Neuronal stem cell (in vitro differentiated cells): ENCODE results near the gene PLAC8.
A peak's percentile ranks its signal among the peaks of the same experiment; 100 is the strongest.

Source experiments
- DNase-seq: peaks from one replicate; pipeline ENCODE4 v3.0.0-alpha.2; 2013; ENCODE audit warnings: low spot score
- H2AFZ ChIP-seq: one replicate; pipeline ENCODE4 v1.6.1; 2013; ENCODE audit warnings: mild to moderate bottlenecking, low read length, inconsistent platforms
- H2AK5ac ChIP-seq: 2 replicates; pipeline ENCODE4 v1.6.1; 2013; ENCODE audit warnings: low read depth, mild to moderate bottlenecking, inconsistent platforms, low read length, moderate library complexity, mixed read lengths
- H2BK120ac ChIP-seq: 2 replicates; pipeline ENCODE4 v1.6.1; 2013; ENCODE audit warnings: low read depth, mild to moderate bottlenecking, inconsistent platforms, low read length, moderate library complexity, mixed read lengths
- H2BK12ac ChIP-seq: one replicate; pipeline ENCODE4 v1.6.1; 2013; ENCODE audit warnings: low read length, inconsistent platforms
- H2BK15ac ChIP-seq: 2 replicates; pipeline ENCODE4 v1.6.1; 2013; ENCODE audit warnings: mild to moderate bottlenecking, low read length, inconsistent platforms, mixed read lengths
- H2BK5ac ChIP-seq: one replicate; pipeline ENCODE4 v1.6.1; 2013; ENCODE audit warnings: inconsistent platforms, mild to moderate bottlenecking, low read length, moderate library complexity
- H3K14ac ChIP-seq: one replicate; pipeline ENCODE4 v1.6.1; 2013; ENCODE audit warnings: low read length, inconsistent platforms
- H3K18ac ChIP-seq: 2 replicates; pipeline ENCODE4 v1.6.1; 2013; ENCODE audit warnings: low read length, inconsistent platforms
- H3K23ac ChIP-seq: 2 replicates; pipeline ENCODE4 v1.6.1; 2013; ENCODE audit warnings: low read depth, mild to moderate bottlenecking, mixed read lengths, low read length, inconsistent platforms; ENCODE audit not compliant: poor library complexity
- H3K27ac ChIP-seq: replicated peaks from 3 replicates; pipeline ENCODE4 v1.5.1; 2013; ENCODE audit warnings: low read length, inconsistent platforms
- H3K27me3 ChIP-seq, 3 experiments: 2 replicates each; pipeline ENCODE4 v1.6.1; 2013; ENCODE audit warnings: low read length in 3 of 3, mild to moderate bottlenecking in 2 of 3, inconsistent platforms in 1 of 3, low read depth in 1 of 3, mixed read lengths in 1 of 3, moderate library complexity in 1 of 3; ENCODE audit not compliant: control insufficient read depth in 3 of 3, insufficient read depth in 3 of 3
- H3K36me3 ChIP-seq, 2 donors: replicated peaks in 1 of 2; 2 replicates each; pipeline ENCODE4 v1.6.1; 2013; ENCODE audit warnings: low read length in 2 of 2; ENCODE audit not compliant: control insufficient read depth in 2 of 2, insufficient read depth in 2 of 2
- H3K4ac ChIP-seq: 2 replicates; pipeline ENCODE4 v1.6.1; 2013; ENCODE audit warnings: inconsistent platforms, mild to moderate bottlenecking, low read length, moderate library complexity
- H3K4me1 ChIP-seq, 2 donors: 1 replicate in 1 of 2; 2 replicates in 1 of 2; pipeline ENCODE4 v1.6.1; 2013; ENCODE audit warnings: low read length in 2 of 2, low read depth in 1 of 2; ENCODE audit not compliant: control insufficient read depth in 2 of 2, insufficient read depth in 1 of 2
- H3K4me2 ChIP-seq: one replicate; pipeline ENCODE4 v1.6.1; 2013; ENCODE audit warnings: mild to moderate bottlenecking, low read length, inconsistent platforms; ENCODE audit not compliant: insufficient read depth, poor library complexity, severe bottlenecking
- H3K4me3 ChIP-seq, 2 donors: 2 replicates each; pipeline ENCODE4 v1.5.1; 2013; ENCODE audit warnings: low read length in 2 of 2, mild to moderate bottlenecking in 2 of 2, inconsistent platforms in 1 of 2, moderate library complexity in 1 of 2
- H3K79me1 ChIP-seq: one replicate; pipeline ENCODE4 v1.6.1; 2013; ENCODE audit warnings: low read depth, mild to moderate bottlenecking, inconsistent platforms, low read length, moderate library complexity
- H3K9ac ChIP-seq: one replicate; pipeline ENCODE4 v1.6.1; 2013; ENCODE audit warnings: mild to moderate bottlenecking, low read depth, low read length, inconsistent platforms; ENCODE audit not compliant: poor library complexity
- H3K9me3 ChIP-seq, 2 donors: replicated peaks in 1 of 2; 2 replicates each; pipeline versions ENCODE3 to v1.6.1; 2013; ENCODE audit warnings: low read length in 2 of 2, mild to moderate bottlenecking in 2 of 2, inconsistent platforms in 1 of 2, low read depth in 1 of 2, mixed read lengths in 1 of 2, moderate library complexity in 1 of 2; ENCODE audit not compliant: control insufficient read depth in 2 of 2, insufficient read depth in 1 of 2
- H4K8ac ChIP-seq: one replicate; pipeline ENCODE4 v1.6.1; 2013; ENCODE audit warnings: low read depth, mild to moderate bottlenecking, inconsistent platforms, low read length, moderate library complexity
- H4K91ac ChIP-seq: one replicate; pipeline ENCODE4 v1.6.1; 2013; ENCODE audit warnings: low read length, low read depth, mild to moderate bottlenecking, inconsistent platforms; ENCODE audit not compliant: poor library complexity
- WGBS, 2 donors: extraction: QIAGEN DNeasy Blood & Tissue Kit; methylation state at CpG; one replicate each; pipeline ENCODE4 v1.1.7; 2013; ENCODE audit warnings: missing lambda C conversion rate in 2 of 2, mixed read lengths in 1 of 2; ENCODE audit not compliant: insufficient read length in 2 of 2, insufficient replicate concordance in 1 of 2; ENCODE audit errors: extremely low coverage in 2 of 2; 5-methylcytosine and 5-hydroxymethylcytosine counted together

The PLAC8 gene

GRCh38 chr4:83128240-83128929 lies 13.9 kb upstream of the PLAC8 start:
- Histone ChIP-seq H3K4ac (no peak overlapping the region), H3K4me1 (no peaks in the 10 kb centered on the region), H2AFZ (no peak overlapping the region), H4K91ac (no peak overlapping the region), H3K4me3 (no peak overlapping the region), H3K23ac (no peak overlapping the region), H4K8ac (no peak overlapping the region), H3K18ac (no peak overlapping the region), H2AK5ac (no peak overlapping the region), H2BK15ac (no peak overlapping the region), H3K9ac (no peak overlapping the region), H3K36me3 (no peaks in the 10 kb centered on the region), H3K27ac (no peak overlapping the region), H3K79me1 (no peaks in the 10 kb centered on the region), H3K14ac (no peak overlapping the region), H3K4me2 (no peak overlapping the region), H3K27me3 (no peaks in the 10 kb centered on the region), H3K9me3 (no peaks in the 10 kb centered on the region), H2BK5ac (no peak overlapping the region), H2BK12ac (no peak overlapping the region), H2BK120ac (no peak overlapping the region)
- no CpG with 5 or more reads among the region's 5 CpGs for WGBS, 2 donors
- DNase-seq: no peak

DNA sequence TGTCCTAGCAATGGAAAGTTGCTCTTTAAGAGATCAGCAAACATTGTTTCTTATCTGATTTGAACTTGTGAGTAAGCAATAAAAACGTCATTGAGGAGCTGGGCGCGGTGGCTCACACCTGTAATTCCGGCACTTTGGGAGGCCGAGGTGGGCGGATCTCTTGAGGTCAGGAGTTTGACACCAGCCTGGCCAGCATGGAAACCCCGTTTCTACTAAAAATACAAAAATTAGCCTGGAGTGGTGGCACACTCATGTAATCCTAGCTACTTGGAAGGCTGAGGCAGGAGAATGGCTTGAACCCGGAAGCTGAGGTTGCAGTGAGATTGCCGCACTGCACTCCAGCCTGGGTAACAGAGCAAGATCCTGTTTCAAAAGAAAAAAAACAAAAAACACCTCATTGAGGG lies 11.2 kb upstream of the PLAC8 start:
- no peak overlapping the region for H3K14ac ChIP-seq
- no peak overlapping the region for H2BK15ac ChIP-seq
- no peaks in the 10 kb centered on the region for H3K79me1 ChIP-seq
- H3K36me3 ChIP-seq: no peaks in the 10 kb centered on the region
- H3K9me3 ChIP-seq: peaks cover 2 to 4% of the 10 kb centered on the region in 2 donors
- no peak overlapping the region for H3K4ac ChIP-seq
- H3K4me1 ChIP-seq: no peaks in the 10 kb centered on the region
- no peak overlapping the region for H2BK120ac ChIP-seq
- no peak overlapping the region for H3K18ac ChIP-seq
- H4K8ac ChIP-seq: no peak overlapping the region
- H3K4me3 ChIP-seq: no peak overlapping the region
- H2AK5ac ChIP-seq: no peak overlapping the region
- no peak overlapping the region for H3K4me2 ChIP-seq
- no peak overlapping the region for H3K23ac ChIP-seq
- H4K91ac ChIP-seq: no peak overlapping the region
- no peak for DNase-seq
- no peak overlapping the region for H3K27ac ChIP-seq
- H3K27me3 ChIP-seq: no peaks in the 10 kb centered on the region
- no peak overlapping the region for H2AFZ ChIP-seq
- no peak overlapping the region for H2BK5ac ChIP-seq
- H3K9ac ChIP-seq: no peak overlapping the region
- no CpG with 5 or more reads among the region's 9 CpGs for whole genome bisulfite sequencing, 2 donors
- H2BK12ac ChIP-seq: no peak overlapping the region

DNA sequence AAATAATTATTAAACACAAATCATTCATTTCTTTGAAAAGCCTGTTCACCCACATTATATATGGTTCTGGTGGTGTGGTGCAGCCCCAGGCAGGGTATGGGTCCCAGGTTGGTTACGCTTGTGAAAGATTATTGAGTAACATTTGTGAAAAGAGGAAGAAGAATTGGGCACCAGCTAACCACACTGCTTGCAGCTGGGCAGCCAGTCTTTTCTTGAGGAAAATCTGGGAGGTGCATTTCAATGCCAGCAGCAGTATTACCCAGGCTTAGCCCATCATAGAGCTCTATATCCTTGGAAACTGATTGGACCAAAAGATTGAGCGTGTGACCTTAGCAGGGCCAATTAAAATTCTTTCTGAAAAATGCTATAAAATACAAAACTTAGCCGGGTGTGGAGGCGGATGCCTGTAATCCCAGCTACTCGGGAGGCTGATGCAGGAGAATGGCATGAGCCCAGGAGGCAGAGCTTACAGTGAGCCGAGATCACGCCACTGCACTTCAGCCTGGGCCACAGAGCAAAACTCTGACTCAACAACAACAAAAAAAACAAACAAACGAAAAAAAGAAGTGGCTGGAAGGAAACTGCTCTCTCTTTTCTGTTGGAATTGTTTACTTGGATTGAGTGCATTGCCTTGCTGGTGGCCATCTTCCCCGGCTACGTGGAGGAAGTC lies 9.7 kb upstream of the PLAC8 start:
- Histone ChIP-seq H3K14ac (peak overlapping the region; percentile 56), H4K91ac (no peak overlapping the region), H3K9ac (no peak overlapping the region), H3K18ac (no peak overlapping the region), H2BK120ac (no peak overlapping the region), H3K36me3 (no peaks in the 10 kb centered on the region), H3K9me3 (peaks cover 2 to 4% of the 10 kb centered on the region in 2 donors), H2AK5ac (no peak overlapping the region), H3K4ac (no peak overlapping the region), H3K4me2 (no peak overlapping the region), H2BK15ac (no peak overlapping the region), H3K23ac (no peak overlapping the region), H4K8ac (no peak overlapping the region), H3K4me1 (no peaks in the 10 kb centered on the region), H2AFZ (no peak overlapping the region), H3K27ac (no peak overlapping the region), H2BK12ac (no peak overlapping the region), H2BK5ac (no peak overlapping the region), H3K27me3 (no peaks in the 10 kb centered on the region), H3K79me1 (no peaks in the 10 kb centered on the region), H3K4me3 (no peak overlapping the region)
- WGBS, 2 donors: no CpG with 5 or more reads among the region's 10 CpGs
- no peak for DNase-seq

DNA sequence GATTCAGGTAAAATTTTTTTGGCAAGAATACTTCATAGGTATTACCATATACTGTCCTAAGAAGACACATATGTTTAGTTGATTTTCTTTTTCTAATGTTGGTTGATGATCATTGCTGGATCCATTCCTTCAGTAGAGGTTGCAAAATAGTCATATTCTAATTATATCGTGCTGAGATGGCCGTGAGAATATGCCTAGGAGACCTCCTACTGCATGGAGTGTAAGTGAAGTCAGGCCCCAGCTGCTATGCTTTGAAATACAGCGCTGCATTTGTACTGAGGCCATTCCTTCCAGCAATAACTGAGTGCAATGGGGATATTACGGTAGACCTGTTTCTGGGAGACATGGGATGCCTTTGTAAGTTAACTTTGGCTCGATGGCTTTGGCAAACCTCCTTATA lies 6.7 kb upstream of the PLAC8 start:
- no CpG with 5 or more reads among the region's 5 CpGs for WGBS, 2 donors
- H4K8ac ChIP-seq: no peak overlapping the region
- H2AFZ ChIP-seq: no peak overlapping the region
- H2BK12ac ChIP-seq: no peak overlapping the region
- no peak overlapping the region for H3K9ac ChIP-seq
- H3K14ac ChIP-seq: no peak overlapping the region
- H3K23ac ChIP-seq: no peak overlapping the region
- H4K91ac ChIP-seq: no peak overlapping the region
- no peaks in the 10 kb centered on the region for H3K4me1 ChIP-seq
- H2BK120ac ChIP-seq: no peak overlapping the region
- H2AK5ac ChIP-seq: no peak overlapping the region
- H3K79me1 ChIP-seq: no peaks in the 10 kb centered on the region
- H2BK15ac ChIP-seq: no peak overlapping the region
- H2BK5ac ChIP-seq: no peak overlapping the region
- no peak overlapping the region for H3K4ac ChIP-seq
- H3K4me3 ChIP-seq: no peak overlapping the region
- H3K4me2 ChIP-seq: no peak overlapping the region
- H3K36me3 ChIP-seq: no peaks in the 10 kb centered on the region
- H3K18ac ChIP-seq: no peak overlapping the region
- no peak for DNase-seq
- no peaks in the 10 kb centered on the region for H3K27me3 ChIP-seq
- H3K9me3 ChIP-seq: peaks cover 2 to 4% of the 10 kb centered on the region in 2 donors
- no peak overlapping the region for H3K27ac ChIP-seq
